Astrocyte of the cerebellum (primary cell): ENCODE measurements around the gene PNPLA6.

Experiments
- DNase-seq: peaks from one replicate; pipeline ENCODE4 v3.0.0-alpha.2; 2011; ENCODE audit warnings: low read depth
- H3K4me3 ChIP-seq: 2 replicates; pipeline ENCODE4 v1.5.1; 2011; ENCODE audit warnings: mild to moderate bottlenecking, low read depth, low read length, moderate library complexity
- in situ Hi-C: cut with HindIII; loops from 2 replicates; pipeline ENCODE4 v1.10.0; 2017; ENCODE audit warnings: low sequenced_read_pairs
- TF ChIP-seq, protein P1 (sequence below): IDR thresholded peaks from 2 replicates; pipeline ENCODE4 v1.5.1; 2012; ENCODE audit warnings: low read length, low read depth, moderate library complexity, mild to moderate bottlenecking; ENCODE audit errors: missing control alignments

Gene PNPLA6

DNA sequence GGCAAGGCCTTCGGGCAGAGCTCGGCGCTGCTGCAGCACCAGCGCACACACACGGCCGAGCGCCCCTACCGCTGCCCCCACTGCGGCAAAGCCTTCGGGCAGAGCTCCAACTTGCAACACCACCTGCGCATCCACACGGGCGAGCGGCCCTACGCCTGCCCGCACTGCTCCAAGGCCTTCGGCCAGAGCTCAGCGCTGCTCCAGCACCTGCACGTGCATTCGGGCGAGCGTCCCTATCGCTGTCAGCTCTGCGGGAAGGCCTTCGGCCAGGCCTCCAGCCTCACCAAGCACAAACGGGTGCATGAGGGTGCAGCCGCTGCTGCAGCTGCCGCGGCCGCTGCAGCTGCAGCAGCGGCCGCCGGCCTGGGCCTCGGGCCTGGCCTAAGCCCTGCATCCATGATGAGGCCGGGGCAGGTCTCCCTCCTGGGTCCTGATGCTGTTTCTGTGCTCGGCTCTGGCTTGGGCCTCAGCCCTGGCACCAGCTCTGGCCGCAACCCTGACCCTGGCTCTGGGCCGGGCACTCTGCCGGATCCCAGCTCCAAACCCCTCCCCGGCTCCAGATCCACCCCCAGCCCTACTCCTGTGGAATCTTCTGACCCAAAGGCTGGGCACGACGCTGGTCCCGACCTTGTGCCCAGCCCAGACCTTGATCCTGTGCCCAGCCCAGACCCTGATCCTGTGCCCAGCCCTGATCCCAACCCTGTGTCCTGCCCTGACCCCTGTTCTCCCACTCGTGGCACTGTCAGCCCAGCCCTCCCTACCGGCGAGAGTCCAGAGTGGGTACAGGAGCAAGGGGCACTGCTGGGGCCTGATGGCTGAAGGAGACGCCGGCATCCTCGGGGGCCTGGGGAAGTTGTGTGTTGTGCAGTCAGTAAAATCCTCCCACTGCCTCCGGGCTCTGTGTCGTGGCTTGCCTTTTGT, 15.1 kb upstream of the PNPLA6 start:
- no peak for DNase-seq
- TF ChIP-seq, protein P1, sequence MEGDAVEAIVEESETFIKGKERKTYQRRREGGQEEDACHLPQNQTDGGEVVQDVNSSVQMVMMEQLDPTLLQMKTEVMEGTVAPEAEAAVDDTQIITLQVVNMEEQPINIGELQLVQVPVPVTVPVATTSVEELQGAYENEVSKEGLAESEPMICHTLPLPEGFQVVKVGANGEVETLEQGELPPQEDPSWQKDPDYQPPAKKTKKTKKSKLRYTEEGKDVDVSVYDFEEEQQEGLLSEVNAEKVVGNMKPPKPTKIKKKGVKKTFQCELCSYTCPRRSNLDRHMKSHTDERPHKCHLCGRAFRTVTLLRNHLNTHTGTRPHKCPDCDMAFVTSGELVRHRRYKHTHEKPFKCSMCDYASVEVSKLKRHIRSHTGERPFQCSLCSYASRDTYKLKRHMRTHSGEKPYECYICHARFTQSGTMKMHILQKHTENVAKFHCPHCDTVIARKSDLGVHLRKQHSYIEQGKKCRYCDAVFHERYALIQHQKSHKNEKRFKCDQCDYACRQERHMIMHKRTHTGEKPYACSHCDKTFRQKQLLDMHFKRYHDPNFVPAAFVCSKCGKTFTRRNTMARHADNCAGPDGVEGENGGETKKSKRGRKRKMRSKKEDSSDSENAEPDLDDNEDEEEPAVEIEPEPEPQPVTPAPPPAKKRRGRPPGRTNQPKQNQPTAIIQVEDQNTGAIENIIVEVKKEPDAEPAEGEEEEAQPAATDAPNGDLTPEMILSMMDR = no peak
- in situ Hi-C loops = no loop called here
- H3K4me3 ChIP-seq = no peak overlapping the region

DNA sequence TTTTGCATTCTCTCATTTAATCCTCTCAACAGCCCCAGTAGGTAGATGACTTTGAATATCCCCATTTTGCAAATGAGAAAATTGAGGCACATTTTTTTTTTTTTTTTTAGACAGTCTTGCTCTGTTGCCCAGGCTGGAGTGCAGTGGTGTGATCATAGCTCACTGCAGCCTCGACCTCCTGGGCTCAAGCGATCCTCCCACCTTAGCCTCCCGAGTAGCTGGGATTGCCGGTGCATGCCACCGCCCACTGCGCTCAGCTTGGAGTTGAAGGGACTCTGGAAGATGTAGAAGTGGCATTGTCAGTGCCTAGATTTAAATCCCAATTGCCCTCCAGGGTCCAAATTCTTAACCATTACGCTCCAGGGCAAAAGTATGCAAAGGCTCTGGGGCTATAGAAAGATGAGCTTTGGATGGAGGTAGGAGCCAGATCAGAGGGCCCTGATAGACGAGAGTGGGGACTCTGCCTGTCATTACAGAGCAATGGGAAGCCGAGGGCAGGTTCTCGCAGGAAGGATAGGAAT, 13.9 kb upstream of the PNPLA6 start:
- H3K4me3 ChIP-seq = peak overlapping the region; percentile 79
- in situ Hi-C loops = no loop called here
- no peak for DNase-seq
- TF ChIP-seq, protein P1 = no peak

DNA sequence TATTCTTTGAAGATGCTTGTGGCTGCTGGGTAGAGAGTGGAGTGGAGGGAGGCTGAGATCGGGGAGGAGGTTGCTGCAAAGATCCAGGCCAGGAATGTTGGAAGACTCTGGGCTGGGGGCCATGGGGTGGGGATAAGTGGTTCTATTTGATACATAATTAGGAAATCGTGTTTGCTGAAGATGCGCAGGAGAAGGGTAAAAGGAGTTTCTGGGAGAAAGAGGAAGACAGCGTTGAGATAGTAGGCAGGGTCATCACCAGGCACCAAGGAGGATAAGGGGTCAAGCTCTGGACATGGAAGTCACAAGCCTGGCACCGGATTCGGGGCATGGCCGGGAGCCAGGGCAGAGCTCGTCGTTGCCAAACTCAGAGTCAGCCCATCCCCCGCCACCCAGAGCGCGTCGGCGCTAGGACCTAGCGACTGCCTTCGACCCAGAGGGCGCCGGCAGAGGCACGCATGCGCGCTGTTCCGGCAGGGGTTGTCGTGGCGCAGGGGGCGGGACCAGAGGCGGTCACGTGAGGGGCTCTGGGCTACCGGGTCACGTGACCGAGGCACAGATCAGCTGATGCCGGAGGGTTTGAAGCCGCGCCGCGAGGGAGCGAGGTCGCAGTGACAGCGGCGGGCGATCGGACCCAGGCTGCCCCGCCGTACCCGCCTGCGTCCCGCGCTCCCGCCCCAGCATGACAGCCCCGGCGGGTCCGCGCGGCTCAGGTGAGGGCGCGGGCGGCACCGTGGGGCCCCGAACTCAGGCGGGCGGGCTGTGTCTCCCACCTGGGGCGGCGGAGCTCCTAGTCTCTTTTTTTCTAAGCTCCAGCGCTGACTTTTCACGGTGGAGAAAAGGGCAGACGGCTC, 13.2 kb upstream of the PNPLA6 start, which contains the start of gene MCOLN1:
Gene MCOLN1 (plus strand): TSS at position 553 of the 851 bp plus-strand sequence. CDS start 127 bp downstream, at position 680.
- peak within 1 kb of the TSS; percentile 79 for H3K4me3 ChIP-seq
- in situ Hi-C loops = no loop called here
- DNase-seq = peak; percentile 86
- TF ChIP-seq, protein P1 = no peak

DNA sequence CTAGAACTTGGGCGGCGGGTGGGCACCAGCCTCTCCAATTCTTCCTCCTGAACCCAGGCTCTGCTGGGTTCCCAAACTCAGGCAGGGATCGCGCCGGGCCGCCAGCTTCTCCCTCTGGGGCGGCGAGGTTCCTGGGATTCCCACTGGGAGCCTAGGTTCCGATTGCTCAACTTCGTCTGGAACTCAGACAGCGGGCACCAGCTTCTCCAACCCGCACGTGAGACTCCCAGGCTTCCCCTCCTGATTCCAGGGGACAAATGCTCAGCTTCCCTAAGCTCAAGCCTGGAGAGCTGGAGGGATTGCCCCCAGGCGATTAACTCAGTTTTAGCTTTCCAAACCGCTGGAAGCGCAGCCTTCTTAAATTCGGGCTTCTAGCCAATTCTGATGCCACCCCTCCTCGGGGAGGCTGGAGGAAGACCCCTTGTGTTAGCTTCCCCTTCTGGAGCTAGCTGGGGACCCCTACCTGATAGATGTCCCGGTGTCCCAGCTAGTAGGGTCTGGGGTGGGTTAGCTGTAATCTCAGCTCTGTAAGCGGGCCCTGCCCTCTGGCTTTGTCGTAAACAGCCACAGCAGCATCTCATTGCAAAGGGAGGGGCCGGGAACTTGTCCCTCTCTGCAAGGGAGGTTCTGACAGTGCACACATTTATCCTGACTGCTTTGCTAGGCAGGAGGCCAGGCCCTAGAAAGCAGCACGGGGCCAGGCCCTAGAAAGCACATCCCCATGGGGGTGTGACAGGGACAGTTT, 12.4 kb upstream of the PNPLA6 start:
- in situ Hi-C loops = no loop called here
- TF ChIP-seq, protein P1 = no peak
- H3K4me3 ChIP-seq = peak overlapping the region; percentile 79
- DNase-seq = no peak

DNA sequence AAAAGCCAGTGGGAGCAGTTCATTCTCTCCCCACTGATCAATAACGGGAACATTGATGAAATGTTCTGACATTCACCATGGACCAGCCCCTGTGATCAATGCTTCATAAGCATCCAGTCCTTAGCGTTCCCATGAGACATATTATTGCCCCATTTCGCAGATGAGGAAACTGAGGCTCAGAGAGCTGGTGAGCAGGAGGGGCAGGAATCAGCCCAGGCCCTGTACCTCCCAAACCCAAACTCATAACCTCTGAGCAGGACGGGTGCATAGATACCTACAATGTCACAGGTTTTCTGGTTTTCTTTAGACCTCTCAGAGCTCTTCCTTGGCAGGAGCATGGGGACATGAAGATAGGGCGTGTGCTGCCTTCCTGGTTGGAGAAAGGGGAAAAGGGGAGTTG, 11.0 kb upstream of the PNPLA6 start:
- no peak for DNase-seq
- TF ChIP-seq, protein P1 = no peak
- in situ Hi-C loops = no loop called here
- no peak overlapping the region for H3K4me3 ChIP-seq
